ENCODE measurements around the gene CTDSP1. TPM values are rescaled to one million over a fixed set of nuclear protein-coding genes. Genes with fewer than 3 reads are reported as not detected.

CTDSP1 gene
- total and polyA plus RNA-seq, 8 donors: 43.3 to 188 (median 108) TPM

- Histone ChIP-seq H3K4me1 (peaks cover 0 to 16% (median 6%) of the 10 kb centered on the region in 4 donors), H3K27me3 (no peaks in the 10 kb centered on the region), H3K27ac (no peak overlapping the region), H3K4me3 (no peak overlapping the region), H3K9me3 (no peaks in the 10 kb centered on the region), H3K36me3 (peaks cover 3 to 43% (median 39%) of the 10 kb centered on the region in 4 donors)
- 97 to 99% (median 98%) methylated on average over 6 of the region's 6 CpGs for WGBS, 5 donors
- intact Hi-C loops (cut with DNase I; ENCODE audit: low total_unique reads): no loop called here
- no peak for DNase-seq
- TF ChIP-seq EP300 (IDR thresholded peaks at IDR 0.05): no peak
Measured at GRCh38 chr2:218446547-218446946, 46.9 kb downstream of the CTDSP1 start.

GRCh38 chr2:218447072-218447471 is 47.4 kb downstream of the CTDSP1 start:
- TF ChIP-seq EP300 (IDR thresholded peaks at IDR 0.05): no peak
- no peak for TF ChIP-seq POLR2AphosphoS5 (IDR thresholded peaks at IDR 0.05)
- no peak for TF ChIP-seq CTCF (IDR thresholded peaks at IDR 0.05)
- no peak for TF ChIP-seq POLR2A (IDR thresholded peaks at IDR 0.05)
- intact Hi-C loops (cut with DNase I; ENCODE audit: low total_unique reads): no loop called here
- Histone ChIP-seq H3K9me3 (no peaks in the 10 kb centered on the region), H3K4me3 (no peak overlapping the region), H3K4me1 (peaks cover 0 to 16% (median 6%) of the 10 kb centered on the region in 4 donors), H3K36me3 (peaks cover 3 to 44% (median 42%) of the 10 kb centered on the region in 4 donors), H3K27me3 (no peaks in the 10 kb centered on the region), H3K27ac (no peak overlapping the region)
- WGBS, 5 donors: 89 to 100% (median 96%) methylated on average over 2 of the region's 2 CpGs
- DNase-seq: no peak

GRCh38 chr2:218448934-218449333 is 49.3 kb downstream of the CTDSP1 start:
- Histone ChIP-seq H3K36me3 (peaks cover 3 to 63% (median 53%) of the 10 kb centered on the region in 4 donors), H3K27me3 (no peaks in the 10 kb centered on the region), H3K4me1 (peaks cover 0 to 16% (median 6%) of the 10 kb centered on the region in 4 donors), H3K4me3 (no peak overlapping the region), H3K27ac (no peak overlapping the region), H3K9me3 (no peaks in the 10 kb centered on the region)
- intact Hi-C loops (cut with DNase I; ENCODE audit: low total_unique reads): no loop called here
- WGBS, 5 donors: 49 to 65% (median 53%) methylated on average over 3 of the region's 3 CpGs
- no peak for DNase-seq
- TF ChIP-seq CTCF (IDR thresholded peaks at IDR 0.05) (no peak), EP300 (IDR thresholded peaks at IDR 0.05) (no peak), POLR2AphosphoS5 (IDR thresholded peaks at IDR 0.05) (no peak), POLR2A (IDR thresholded peaks at IDR 0.05) (no peak)

GRCh38 chr2:218452079-218452478 is 52.4 kb downstream of the CTDSP1 start:
- H3K36me3 ChIP-seq: peaks cover 2 to 84% (median 76%) of the 10 kb centered on the region in 4 donors
- H3K4me1 ChIP-seq: peaks cover 0 to 8% (median 2%) of the 10 kb centered on the region in 4 donors
- H3K27me3 ChIP-seq: no peaks in the 10 kb centered on the region
- H3K4me3 ChIP-seq: no peak overlapping the region
- TF ChIP-seq POLR2A (IDR thresholded peaks at IDR 0.05) (no peak), EP300 (IDR thresholded peaks at IDR 0.05) (no peak), CTCF (IDR thresholded peaks at IDR 0.05) (no peak), POLR2AphosphoS5 (IDR thresholded peaks at IDR 0.05) (no peak)
- no peak for DNase-seq
- no peak overlapping the region for H3K27ac ChIP-seq
- intact Hi-C loops (cut with DNase I; ENCODE audit: low total_unique reads): no loop called here
- 72 to 92% (median 84%) methylated on average over 1 of the region's 1 CpG for WGBS, 5 donors
- no peaks in the 10 kb centered on the region for H3K9me3 ChIP-seq

Small RNAs within 50 kb of the gene (small RNA-seq; reads per million reads assigned to genes)
- 788 to 1,882 (median 1,107) reads per million in 4 donors for gene MIR26B

Other genes starting within 250 kb of the CTDSP1 start
- gene CXCR1, start 232.9 kb upstream of the CTDSP1 start, total RNA-seq: under 1 TPM in 3 of 5 donors, not detected in 2; 0.37 to 0.87 (median 0.45) TPM
- under 1 TPM; 0.03 to 0.62 (median 0.61) TPM for gene CXCR1, start 232.9 kb upstream of the CTDSP1 start, polyA plus RNA-seq
- gene ARPC2, start 182.7 kb upstream of the CTDSP1 start, total RNA-seq: 100 to 1,000 TPM in 4 of 5 donors, 10 to 100 TPM in 1; 92.1 to 456 (median 234) TPM
- gene ARPC2, start 182.7 kb upstream of the CTDSP1 start, polyA plus RNA-seq: 100 to 1,000 TPM; 188 to 384 (median 278) TPM
- gene GPBAR1, start 138.9 kb upstream of the CTDSP1 start, total RNA-seq: 1 to 10 TPM in 3 of 5 donors, under 1 TPM in 2; 0.45 to 4.8 (median 1.1) TPM
- gene GPBAR1, start 138.9 kb upstream of the CTDSP1 start, polyA plus RNA-seq: 1 to 10 TPM; 1.8 to 2.7 (median 2.6) TPM
- gene AAMP, start 129.7 kb upstream of the CTDSP1 start, total RNA-seq: 100 to 1,000 TPM in 4 of 5 donors, 10 to 100 TPM in 1; 82.6 to 218 (median 173) TPM
- 100 to 1,000 TPM in 1 of 3 donors, 10 to 100 TPM in 2; 85.9 to 183 (median 88.9) TPM for gene AAMP, start 129.7 kb upstream of the CTDSP1 start, polyA plus RNA-seq
- 100 to 1,000 TPM in 2 of 5 donors, 10 to 100 TPM in 3; 35.1 to 121 (median 76.9) TPM for gene PNKD, start 129.3 kb upstream of the CTDSP1 start, total RNA-seq
- 100 to 1,000 TPM; 114 to 116 (median 114) TPM for gene PNKD, start 129.3 kb upstream of the CTDSP1 start, polyA plus RNA-seq
- gene TMBIM1, start 107.4 kb upstream of the CTDSP1 start, total RNA-seq: 100 to 1,000 TPM; 103 to 318 (median 223) TPM
- gene TMBIM1, start 107.4 kb upstream of the CTDSP1 start, polyA plus RNA-seq: 100 to 1,000 TPM in 1 of 3 donors, 10 to 100 TPM in 2; 94.6 to 119 (median 97.9) TPM
- not detected for gene CATIP, start 43.0 kb upstream of the CTDSP1 start, total RNA-seq
- gene CATIP, start 43.0 kb upstream of the CTDSP1 start, polyA plus RNA-seq: under 1 TPM; 0.18 to 0.62 (median 0.31) TPM
- 10 to 100 TPM in 3 of 5 donors, 1 to 10 TPM in 1, not detected in 1; 8.9 to 20.4 (median 16.9) TPM for gene SLC11A1, start 17.6 kb upstream of the CTDSP1 start, total RNA-seq
- 1 to 10 TPM; 4.2 to 4.7 (median 4.5) TPM for gene SLC11A1, start 17.6 kb upstream of the CTDSP1 start, polyA plus RNA-seq
- 100 to 1,000 TPM in 1 of 5 donors, 10 to 100 TPM in 2, under 1 TPM in 1, not detected in 1; 0.43 to 120 (median 12.7) TPM for gene VIL1, start 19.3 kb downstream of the CTDSP1 start, total RNA-seq
- 1 to 10 TPM in 2 of 3 donors, under 1 TPM in 1; 0.38 to 1.8 (median 1.1) TPM for gene VIL1, start 19.3 kb downstream of the CTDSP1 start, polyA plus RNA-seq
- gene USP37, start 168.5 kb downstream of the CTDSP1 start, total RNA-seq: 10 to 100 TPM in 3 of 5 donors, 1 to 10 TPM in 2; 2.3 to 81.4 (median 10.9) TPM
- 1 to 10 TPM; 1.6 to 2.0 (median 1.8) TPM for gene USP37, start 168.5 kb downstream of the CTDSP1 start, polyA plus RNA-seq
- 10 to 100 TPM in 4 of 5 donors, 1 to 10 TPM in 1; 5.5 to 64.8 (median 47.8) TPM for gene CNOT9, start 169.0 kb downstream of the CTDSP1 start, total RNA-seq
- gene CNOT9, start 169.0 kb downstream of the CTDSP1 start, polyA plus RNA-seq: 10 to 100 TPM; 13.0 to 14.7 (median 14.1) TPM
- gene PLCD4, start 208.0 kb downstream of the CTDSP1 start, total RNA-seq: 10 to 100 TPM in 2 of 5 donors, 1 to 10 TPM in 3; 2.5 to 33.6 (median 6.4) TPM
- gene PLCD4, start 208.0 kb downstream of the CTDSP1 start, polyA plus RNA-seq: 1 to 10 TPM in 1 of 3 donors, under 1 TPM in 1, not detected in 1; 0.19 to 6.8 TPM